Suppressor macrophage treated with lipopolysaccharide for 1 hour (primary cell): ENCODE measurements around the gene STXBP1.
"Not testable (repeated sequence)": the region's sequence is repeated elsewhere in the genome, so short reads cannot be mapped to it uniquely, and the experiment has no call there.

Experiments used
- DNase-seq, 3 donors: peaks; one replicate each; pipeline ENCODE4 v3.0.0-alpha.2; 2020 to 2022

Gene STXBP1

GRCh38 chr9:127578627-127578951 lies 33.5 kb upstream of the STXBP1 start:
- no peak for DNase-seq

GRCh38 chr9:127578952-127579853 lies 32.9 kb upstream of the STXBP1 start:
- peak; percentile 97 to 99 (median 98) for DNase-seq

GRCh38 chr9:127580366-127580765 lies 31.7 kb upstream of the STXBP1 start:
- DNase-seq = peak; percentile 90 to 91 (median 91)

GRCh38 chr9:127580879-127581475 lies 31.1 kb upstream of the STXBP1 start:
- no peak for DNase-seq

- DNase-seq = not testable (repeated sequence)
Measured at GRCh38 chr9:127584474-127584805, 27.6 kb upstream of the STXBP1 start.

GRCh38 chr9:127585161-127585819 lies 26.8 kb upstream of the STXBP1 start:
- no peak for DNase-seq

- DNase-seq = no peak
Measured at GRCh38 chr9:127586096-127586495, 26.0 kb upstream of the STXBP1 start.

- DNase-seq = peak; percentile 85 to 94 (median 93)
Measured at GRCh38 chr9:127586537-127586936, 25.5 kb upstream of the STXBP1 start.

- DNase-seq = no peak
Measured at GRCh38 chr9:127587966-127588365, 24.1 kb upstream of the STXBP1 start.

GRCh38 chr9:127588740-127589506 lies 23.2 kb upstream of the STXBP1 start:
- DNase-seq = no peak

GRCh38 chr9:127589955-127590370 lies 22.1 kb upstream of the STXBP1 start:
- DNase-seq = peak; percentile 64 to 74 (median 72)

GRCh38 chr9:127595611-127596010 lies 16.5 kb upstream of the STXBP1 start:
- DNase-seq = peak in 2 of 3 donors; percentile 46 to 55

- DNase-seq = no peak
Measured at GRCh38 chr9:127598839-127599549, 13.1 kb upstream of the STXBP1 start.

GRCh38 chr9:127599550-127599891 lies 12.6 kb upstream of the STXBP1 start:
- DNase-seq = no peak

GRCh38 chr9:127603226-127603625 lies 8.9 kb upstream of the STXBP1 start:
- no peak for DNase-seq

GRCh38 chr9:127606043-127606442 lies 6.0 kb upstream of the STXBP1 start:
- DNase-seq = no peak

GRCh38 chr9:127608104-127608966 lies 3.7 kb upstream of the STXBP1 start:
- DNase-seq = peak; percentile 45 to 67 (median 57)

GRCh38 chr9:127611603-127611898 lies 526 bp upstream of the STXBP1 start:
- no peak for DNase-seq

GRCh38 chr9:127612939-127613582 lies 984 bp downstream of the STXBP1 start:
- peak; percentile 26 to 62 (median 26) for DNase-seq

- DNase-seq = no peak
Measured at GRCh38 chr9:127613583-127613954, 1.5 kb downstream of the STXBP1 start.

GRCh38 chr9:127614961-127615360 lies 2.9 kb downstream of the STXBP1 start:
- DNase-seq = no peak
